NCI-H345 treated with DMSO at 0.1 percent for 48 hours (cell line): ENCODE data around the gene TAS2R1.

Source experiments
- DNase-seq: peaks from one replicate; lab custom pipeline; 2025; ENCODE audit not compliant: unreplicated experiment; lab: John Stamatoyannopoulos, UW

TAS2R1 gene

DNA sequence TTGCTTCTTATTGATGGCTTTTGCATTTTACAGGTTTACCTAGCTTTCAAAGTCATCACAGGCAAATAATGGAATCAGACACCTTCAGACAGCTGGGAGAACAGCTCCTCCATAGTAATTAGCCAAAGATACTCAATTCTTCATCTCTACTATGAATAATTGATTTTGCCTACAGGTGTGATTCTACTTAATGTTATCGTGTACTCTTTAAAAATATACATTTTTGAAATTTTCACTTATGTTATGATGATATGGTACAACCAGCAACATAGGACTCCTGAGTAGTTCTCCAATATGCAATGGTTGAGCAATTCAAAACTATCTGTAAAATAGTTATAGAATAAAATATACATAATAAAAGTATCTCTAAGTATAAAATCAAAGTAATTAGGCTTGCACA lies at the start of gene TAS2R1:
Gene TAS2R1 (minus strand): TSS at position 101 of the 400 bp plus-strand sequence. CDS start 319 bp downstream, outside the sequence.
- DNase-seq: no peak

- no peak for DNase-seq
These were observed 40.2 kb upstream of the TAS2R1 start for GRCh38 chr5:9670371-9670770.

- no peak for DNase-seq
These were observed 37.8 kb upstream of the TAS2R1 start for GRCh38 chr5:9667906-9668305.

DNA sequence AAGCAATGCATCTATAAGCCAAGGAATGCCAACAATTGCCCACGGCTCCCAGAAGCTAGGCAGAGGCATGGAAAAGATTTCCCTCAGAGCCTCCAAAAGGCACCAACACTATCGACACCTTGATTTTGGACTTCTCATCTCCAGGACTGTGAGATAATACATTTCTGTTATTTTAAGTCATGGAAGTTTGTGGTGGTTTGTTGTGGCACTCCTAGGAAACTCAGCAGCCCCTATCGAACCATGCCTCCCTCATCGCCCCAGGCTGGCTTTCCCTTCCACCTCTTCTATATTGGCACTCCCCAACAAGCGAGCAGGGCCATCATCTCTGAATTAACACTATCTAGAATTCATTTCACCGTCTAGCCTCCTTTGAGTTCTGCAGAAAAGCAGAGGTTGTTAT lies 33.7 kb upstream of the TAS2R1 start:
- no peak for DNase-seq

GRCh38 chr5:9661316-9662015 lies 31.3 kb upstream of the TAS2R1 start:
- no peak for DNase-seq

DNA sequence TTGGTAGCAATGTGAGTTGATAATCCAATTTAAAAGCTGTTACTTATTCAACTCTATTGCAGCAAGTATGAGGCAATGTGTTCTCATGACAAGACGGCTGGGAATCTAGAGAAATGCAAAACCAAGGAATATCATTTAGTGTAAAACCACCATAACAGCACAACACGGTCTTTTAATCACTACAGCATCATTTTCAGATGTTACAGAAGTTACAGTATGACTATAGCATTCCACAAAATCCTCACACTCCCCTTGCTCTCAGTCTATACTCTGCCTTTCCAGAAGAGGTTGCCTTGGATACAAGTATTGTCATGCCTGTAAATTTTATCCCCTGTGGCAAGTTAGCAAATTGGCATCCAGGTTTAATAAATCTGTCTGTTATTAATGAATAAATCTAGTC lies 28.6 kb upstream of the TAS2R1 start:
- no peak for DNase-seq

DNA sequence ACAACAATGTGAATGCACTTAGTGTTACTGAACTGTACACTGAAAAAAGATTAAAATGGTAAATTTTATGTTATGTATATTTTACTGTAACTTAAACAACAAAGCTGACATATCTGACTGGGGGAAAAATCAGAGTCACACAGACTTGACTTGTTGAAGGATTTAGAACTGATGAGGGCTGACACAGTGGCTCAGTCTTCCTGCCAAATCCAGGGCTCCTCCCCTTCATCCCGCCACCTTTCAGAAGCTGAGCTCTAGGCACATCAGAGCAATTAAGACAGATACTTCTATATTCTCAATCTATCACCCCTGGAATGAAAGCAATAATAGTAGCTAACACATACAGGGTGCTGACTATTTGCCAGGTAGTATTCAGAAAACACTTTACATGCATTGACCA lies 27.7 kb upstream of the TAS2R1 start:
- no peak for DNase-seq

DNA sequence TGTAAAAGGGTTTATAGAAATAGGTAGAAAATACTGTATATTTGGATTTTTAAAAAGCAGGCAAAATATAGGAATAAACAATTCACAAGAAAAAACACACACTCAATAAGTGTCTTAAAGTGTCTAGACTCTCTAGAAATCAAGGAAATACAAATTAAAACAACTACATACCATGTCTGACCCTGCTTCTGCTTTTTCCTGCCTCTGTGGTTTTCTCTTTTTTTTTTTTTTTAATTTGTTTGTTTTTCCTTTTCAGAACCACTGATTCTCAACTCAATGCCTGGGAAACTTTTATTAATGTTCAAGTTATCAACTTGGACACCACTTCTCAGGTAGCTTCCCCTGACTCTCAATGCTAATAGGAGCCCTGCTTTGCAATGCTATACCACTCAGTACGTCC lies 25.5 kb upstream of the TAS2R1 start:
- no peak for DNase-seq

- DNase-seq: no peak
These were observed 24.7 kb upstream of the TAS2R1 start for GRCh38 chr5:9654886-9655285.

DNA sequence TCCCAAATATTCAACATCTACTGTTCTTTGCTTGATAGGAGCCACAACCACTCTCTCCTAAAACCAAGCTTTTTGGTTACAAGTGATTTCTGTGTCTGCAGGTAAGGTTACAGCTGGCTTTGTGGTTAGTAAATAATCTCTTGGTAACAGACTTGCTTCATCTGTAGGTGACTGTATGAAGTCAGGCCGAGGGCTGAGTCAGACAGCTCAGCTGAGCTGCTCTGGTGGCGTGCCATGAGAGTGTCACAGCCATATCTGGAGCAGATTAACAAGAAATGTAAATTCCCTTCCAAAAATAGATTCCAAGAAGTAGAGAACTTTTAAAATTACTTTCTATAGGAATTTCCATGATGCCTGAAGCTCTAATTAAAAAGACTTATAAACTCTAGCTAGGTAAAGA lies 23.7 kb upstream of the TAS2R1 start:
- DNase-seq: no peak

- no peak for DNase-seq
These were observed 22.9 kb upstream of the TAS2R1 start for GRCh38 chr5:9653061-9653460.

GRCh38 chr5:9652295-9652694 lies 22.1 kb upstream of the TAS2R1 start:
- no peak for DNase-seq

DNA sequence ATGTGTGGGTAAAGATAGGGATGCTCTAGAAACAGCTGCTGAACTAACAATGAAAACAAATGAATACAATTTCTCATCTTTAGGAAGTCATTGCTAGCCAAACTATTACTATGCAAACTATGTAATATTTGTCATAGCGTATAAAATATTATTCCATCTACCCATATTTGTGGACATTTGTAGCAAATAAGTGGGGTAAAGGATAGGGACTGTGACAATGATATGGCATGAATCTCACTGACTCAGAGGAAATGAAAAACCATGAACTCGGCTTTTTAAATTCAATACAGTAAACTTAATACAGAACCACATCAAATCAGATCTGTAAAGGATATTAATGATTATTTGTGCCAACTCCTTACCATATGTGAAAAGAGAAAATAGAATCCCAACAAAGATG lies 16.7 kb upstream of the TAS2R1 start:
- DNase-seq: no peak

DNA sequence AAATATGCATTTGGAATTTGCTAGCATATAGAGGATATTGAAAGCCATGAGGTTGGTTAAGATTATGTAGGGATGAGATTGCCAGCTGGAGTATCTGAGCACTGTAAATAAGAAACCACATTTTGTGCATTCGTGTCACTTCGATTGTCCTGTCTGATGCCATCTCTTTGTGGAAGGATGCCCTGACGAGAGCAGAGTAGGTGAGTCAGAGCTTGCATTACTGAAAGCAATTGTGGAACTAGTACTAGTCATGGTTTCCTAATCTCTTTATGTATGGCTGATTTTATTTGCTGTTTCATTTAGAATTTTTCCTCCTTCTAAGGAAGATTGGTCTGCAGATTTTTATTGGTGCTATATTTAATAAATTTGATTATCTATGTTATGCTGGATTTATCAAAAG lies 14.5 kb upstream of the TAS2R1 start:
- no peak for DNase-seq

- DNase-seq: no peak
These were observed 12.5 kb upstream of the TAS2R1 start for GRCh38 chr5:9642621-9643020.

DNA sequence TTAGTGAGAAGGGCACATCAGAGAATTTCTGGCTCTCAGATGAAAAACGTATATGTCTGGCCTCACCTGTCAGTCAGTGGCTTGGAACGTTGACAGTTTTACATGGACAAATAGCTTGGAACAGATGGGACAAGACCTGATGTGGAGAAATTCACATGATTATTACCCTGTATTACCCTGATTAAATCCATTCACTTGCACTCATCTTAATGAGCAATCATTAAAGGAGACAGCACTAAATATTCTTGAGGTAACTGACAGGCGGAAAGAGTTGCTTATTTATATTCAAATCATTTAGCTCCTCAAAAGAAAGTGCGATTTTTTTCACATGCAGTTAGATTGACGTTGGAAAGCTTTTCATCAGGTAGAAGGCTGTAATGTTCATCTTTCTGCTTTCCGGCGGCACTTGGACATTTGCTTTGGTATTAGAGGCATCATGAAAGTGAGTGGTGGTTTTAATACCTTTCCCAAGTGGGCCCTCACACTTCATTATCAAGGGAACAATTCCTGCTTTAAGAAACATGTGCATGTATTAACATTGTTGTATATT lies 11.7 kb upstream of the TAS2R1 start:
- no peak for DNase-seq

DNA sequence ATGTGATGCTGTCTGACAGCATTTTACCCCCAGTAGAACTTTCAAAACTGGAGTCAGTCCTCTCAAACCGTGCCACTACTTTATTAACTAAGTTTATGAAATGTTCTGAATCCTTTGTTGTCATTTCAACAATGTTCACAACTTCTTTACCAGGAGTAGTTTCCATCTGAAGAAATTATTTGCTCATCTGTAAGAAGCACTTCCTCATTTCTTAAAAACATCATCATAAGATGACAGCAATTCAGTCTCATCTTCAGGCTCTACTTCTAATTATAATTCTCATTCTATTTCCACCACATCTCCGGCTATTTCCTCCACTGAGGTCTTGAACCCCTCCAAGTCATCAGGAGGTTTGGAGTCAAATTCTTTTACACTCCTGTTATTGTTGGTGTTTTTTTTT lies 2.3 kb upstream of the TAS2R1 start:
- DNase-seq: no peak

DNA sequence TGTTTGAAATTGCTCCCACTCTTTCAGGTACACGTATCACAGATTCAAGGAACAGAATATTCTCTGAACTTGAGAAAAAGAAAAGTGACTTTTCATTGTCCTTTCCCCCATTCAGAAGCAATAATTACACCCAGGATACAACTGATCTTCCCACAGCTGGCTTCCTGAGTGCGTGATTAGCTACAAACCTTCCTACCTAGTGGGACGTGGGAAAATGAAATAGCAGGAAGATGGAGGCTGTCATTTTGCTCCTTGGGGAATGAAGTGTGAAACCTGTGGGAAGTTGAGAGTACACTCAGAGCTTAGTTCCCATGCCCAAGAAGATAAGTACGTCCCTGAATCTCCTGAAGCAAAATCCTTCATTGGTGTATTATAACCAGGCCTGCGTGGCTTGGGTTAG lies 2.6 kb downstream of the TAS2R1 start:
- DNase-seq: no peak

DNA sequence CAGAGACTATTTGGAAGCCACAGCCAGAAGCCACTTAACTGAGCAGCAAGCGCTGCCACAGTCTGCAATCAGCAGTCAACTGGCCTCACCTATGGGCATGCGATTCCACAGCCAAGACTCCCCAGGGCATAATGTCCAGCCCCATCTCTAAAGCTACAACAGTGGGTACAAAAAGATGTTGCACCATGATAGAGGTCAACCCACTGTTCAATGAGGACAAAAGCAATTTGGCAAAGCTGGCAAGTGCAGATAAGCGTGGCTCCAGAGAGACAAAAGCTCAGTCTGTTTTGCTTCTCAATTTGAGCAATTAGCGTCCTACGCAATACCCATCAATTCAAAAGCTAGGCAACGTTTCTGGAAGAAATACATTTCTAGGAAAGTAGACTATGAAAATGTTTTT lies 3.2 kb downstream of the TAS2R1 start:
- no peak for DNase-seq

DNA sequence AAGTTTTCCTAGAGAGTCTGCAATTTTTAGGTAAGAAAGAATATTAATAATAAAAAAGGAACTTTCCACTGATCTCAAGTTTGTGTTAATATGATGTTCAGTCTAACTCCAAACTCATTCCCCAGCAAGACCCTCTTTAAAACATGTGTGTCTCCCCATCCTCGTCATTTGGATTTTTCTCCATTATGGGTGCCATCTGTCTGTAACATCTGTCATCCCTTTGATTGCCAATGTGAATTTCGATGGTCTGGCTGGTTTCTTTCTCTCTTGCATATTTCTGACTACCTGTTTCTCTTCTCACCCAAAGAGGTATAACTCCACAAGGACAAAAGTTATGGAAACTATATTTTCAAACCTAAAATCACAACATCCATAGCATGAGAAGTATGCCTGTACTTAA lies 4.4 kb downstream of the TAS2R1 start:
- DNase-seq: no peak

DNA sequence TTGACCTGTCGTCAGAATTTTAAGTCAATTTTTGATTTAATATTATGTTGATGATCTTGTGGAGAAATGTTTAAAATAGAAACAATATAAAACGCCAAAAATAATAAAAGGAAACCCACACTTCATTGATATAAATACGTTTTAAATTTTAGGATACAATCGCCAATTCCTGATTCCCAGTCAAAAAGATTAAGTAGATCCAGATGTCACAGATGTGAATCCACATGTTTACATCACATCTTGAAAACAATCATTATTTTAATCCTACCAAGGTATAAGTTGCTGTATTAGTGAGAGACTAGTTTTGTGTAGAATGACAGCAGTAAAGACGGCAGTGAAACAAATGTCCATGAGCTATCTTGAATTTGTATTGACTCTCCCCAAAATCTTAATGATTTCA lies 4.9 kb downstream of the TAS2R1 start:
- DNase-seq: no peak

- DNase-seq: no peak
These were observed 5.8 kb downstream of the TAS2R1 start for GRCh38 chr5:9624196-9624947.
